NCI-H524 (cell line): ENCODE results near the gene ILDR1.
"Not testable (repeated sequence)": the region's sequence is repeated elsewhere in the genome, so short reads cannot be mapped to it uniquely, and the experiment has no call there.

Experiments used
- DNase-seq, 2 experiments: peaks; one replicate each; lab custom pipeline; 2025; lab: John Stamatoyannopoulos, UW

ILDR1 gene

DNA sequence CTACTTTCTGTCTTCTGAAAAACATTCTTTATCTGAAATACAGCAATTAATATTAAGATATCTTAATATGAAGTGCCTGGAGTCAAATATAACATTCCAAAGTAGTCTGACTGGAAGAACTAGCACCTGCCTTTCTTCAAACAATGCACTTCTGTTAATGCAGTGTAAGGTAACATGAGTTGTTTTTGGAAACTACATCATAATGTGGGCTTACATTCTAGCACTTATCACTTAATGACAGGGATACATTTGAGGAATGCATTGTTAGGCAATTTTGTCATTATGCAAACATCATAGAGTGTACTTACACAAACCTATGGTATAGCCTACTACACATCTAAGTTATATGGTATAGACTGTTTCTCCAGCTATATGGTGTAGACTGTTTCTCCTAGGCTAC is 78.6 kb downstream of the ILDR1 start:
- no peak for DNase-seq

DNA sequence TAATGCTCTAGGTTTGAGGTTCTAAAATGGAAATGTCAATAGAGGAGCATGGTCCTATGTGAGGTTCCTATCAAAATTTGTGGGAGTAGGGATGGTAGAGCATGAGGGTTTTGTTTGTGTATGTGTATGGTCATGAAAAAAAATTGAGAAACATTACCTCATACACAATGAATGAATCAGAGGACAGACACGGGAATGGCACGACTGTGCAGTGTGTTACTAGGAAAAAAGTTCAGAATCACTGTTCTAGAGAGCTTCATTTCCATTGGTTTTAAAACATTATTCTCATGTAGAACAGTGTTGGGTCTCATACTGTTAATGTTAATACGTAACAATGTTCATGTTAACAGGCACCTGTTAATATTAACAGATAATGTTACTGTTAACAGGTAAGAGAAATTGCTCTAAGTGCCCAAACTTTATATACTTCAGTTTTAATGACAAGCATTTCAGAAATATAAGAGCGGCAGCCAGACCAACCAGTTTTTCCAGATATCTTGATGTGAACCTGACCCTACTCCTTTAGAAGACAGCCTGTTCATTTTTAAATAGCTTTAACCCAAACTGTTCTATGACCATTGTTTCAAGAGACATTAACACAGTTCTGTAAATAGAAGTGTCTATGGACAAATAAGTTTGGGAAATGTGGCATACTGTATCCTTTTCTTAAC is 79.8 kb downstream of the ILDR1 start:
- DNase-seq, result no peak

DNA sequence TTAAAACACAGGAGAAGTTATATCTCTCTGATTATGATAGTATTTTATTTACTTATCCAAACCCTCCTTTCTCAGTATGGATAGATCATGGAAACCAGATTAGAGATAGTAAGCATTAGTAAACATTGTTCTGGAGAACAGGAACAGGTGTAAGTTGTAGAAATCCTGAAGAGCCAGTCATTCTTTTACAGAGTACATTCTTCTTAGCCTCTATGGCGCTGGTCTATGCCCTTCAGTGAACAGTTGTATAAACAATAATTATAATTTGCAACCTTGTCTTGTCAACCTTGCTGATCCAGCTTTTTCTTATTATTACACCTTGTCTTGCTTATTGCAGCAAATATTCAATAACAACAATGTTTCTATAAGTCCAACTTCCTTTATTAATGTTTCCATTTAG is 80.5 kb downstream of the ILDR1 start:
- DNase-seq, result no peak

DNA sequence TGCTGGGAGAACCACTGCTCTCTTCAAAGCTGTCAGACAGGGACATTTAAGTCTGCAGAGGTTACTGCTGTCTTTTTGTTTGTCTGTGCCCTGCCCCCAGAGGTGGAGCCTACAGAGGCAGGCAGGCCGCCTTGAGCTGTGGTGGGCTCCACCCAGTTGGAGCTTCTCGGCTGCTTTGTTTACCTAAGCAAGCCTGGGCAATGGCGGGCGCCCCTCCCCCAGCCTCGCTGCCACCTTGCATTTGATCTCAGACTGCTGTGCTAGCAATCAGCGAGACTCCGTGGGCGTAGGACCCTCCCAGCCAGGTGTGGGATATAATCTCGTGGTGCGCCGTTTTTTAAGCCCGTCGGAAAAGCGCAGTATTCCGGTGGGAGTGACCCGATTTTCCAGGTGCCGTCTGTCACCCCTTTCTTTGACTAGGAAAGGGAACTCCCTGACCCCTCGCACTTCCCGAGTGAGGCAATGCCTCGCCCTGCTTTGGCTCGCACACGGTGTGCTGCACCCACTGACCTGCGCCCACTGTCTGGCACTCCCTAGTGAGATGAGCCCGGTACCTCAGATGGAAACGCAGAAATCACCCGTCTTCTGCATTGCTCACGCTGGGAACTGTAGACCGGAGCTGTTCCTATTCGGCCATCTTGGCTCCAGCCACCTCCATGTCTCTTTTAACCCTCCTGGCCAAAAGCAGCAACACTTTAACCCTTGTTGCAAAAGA is 83.7 kb downstream of the ILDR1 start:
- DNase-seq, result not testable (repeated sequence)
